Astrocyte of the spinal cord (primary cell): Measurements from ENCODE around the gene EPC1.
A peak's percentile ranks its signal among the peaks of the same experiment; 100 is the strongest.

Source experiments
- DNase-seq: peaks from one replicate; pipeline ENCODE4 v3.0.0; 2011; ENCODE audit warnings: low read depth, low spot score
- H3K4me3 ChIP-seq: 2 replicates; pipeline ENCODE4 v1.5.1; 2011; ENCODE audit warnings: low read depth, mild to moderate bottlenecking, low read length, moderate library complexity
- in situ Hi-C: cut with HindIII; loops from 2 replicates; pipeline ENCODE4 v1.10.0; 2017; ENCODE audit warnings: low sequenced_read_pairs
- TF ChIP-seq, protein P1 (sequence below): IDR thresholded peaks from 2 replicates; pipeline ENCODE4 v1.5.1; 2012; ENCODE audit warnings: low read depth, mild to moderate bottlenecking, low read length, inconsistent platforms

The EPC1 gene

DNA sequence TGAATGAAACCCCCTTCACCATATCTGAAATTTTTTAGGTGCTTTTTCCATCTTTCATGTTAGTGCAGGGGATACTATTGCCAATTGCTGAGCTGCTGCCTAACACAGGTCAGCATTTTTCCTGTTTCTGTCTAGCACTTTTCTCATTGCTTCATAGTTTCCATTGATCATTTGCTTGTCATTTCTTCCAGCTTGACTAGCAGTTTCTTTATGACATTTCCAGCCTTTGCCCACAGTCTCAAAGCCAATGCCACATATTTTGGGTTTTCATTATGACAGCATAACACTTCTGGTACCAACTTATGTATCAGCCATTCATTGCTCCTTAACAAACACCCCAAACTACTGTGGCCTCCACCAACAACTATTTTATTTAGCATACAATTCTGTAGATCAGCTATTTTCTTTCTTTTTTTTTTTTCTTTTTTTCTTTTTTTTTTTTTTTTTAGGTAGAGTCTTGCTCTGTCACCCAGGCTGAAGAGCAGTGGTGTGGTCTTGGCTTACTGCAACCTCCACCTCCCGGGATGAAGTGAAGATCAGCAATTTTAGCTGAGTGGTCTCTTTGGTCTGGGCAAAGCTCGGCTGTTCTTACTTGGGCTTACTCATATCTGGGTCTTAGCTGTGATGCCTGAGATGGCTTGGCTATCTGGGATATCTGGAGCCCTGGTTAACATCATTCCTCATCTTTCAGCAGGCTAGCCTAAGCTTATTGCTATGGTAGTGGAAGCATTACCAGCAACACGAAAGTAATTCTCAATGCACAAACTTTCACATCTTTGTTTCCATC is 102.3 kb downstream of the EPC1 start:
- H3K4me3 ChIP-seq: no peak overlapping the region
- TF ChIP-seq, protein P1, sequence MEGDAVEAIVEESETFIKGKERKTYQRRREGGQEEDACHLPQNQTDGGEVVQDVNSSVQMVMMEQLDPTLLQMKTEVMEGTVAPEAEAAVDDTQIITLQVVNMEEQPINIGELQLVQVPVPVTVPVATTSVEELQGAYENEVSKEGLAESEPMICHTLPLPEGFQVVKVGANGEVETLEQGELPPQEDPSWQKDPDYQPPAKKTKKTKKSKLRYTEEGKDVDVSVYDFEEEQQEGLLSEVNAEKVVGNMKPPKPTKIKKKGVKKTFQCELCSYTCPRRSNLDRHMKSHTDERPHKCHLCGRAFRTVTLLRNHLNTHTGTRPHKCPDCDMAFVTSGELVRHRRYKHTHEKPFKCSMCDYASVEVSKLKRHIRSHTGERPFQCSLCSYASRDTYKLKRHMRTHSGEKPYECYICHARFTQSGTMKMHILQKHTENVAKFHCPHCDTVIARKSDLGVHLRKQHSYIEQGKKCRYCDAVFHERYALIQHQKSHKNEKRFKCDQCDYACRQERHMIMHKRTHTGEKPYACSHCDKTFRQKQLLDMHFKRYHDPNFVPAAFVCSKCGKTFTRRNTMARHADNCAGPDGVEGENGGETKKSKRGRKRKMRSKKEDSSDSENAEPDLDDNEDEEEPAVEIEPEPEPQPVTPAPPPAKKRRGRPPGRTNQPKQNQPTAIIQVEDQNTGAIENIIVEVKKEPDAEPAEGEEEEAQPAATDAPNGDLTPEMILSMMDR: no peak
- in situ Hi-C loops: no loop called here
- DNase-seq: no peak

DNA sequence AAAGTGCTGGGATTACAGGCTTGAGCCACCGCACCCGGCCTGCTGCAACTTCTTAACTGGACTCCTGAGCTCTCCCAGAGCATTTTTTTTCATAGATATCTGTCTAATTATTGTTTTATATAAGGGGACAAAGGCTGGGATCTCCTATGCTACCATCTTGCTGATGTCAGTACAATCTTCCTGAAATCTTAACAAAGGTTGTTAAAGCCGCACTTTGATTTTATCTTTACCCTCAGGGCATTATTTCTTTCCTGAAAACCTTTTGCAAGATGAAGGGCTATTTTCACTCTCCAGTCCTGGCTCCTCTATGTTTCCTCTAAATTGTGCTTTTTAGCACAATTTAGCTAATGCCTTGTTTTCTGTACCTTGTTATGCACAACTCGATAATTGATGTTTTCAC is 102.9 kb downstream of the EPC1 start:
- no peak overlapping the region for H3K4me3 ChIP-seq
- in situ Hi-C loops: no loop called here
- no peak for DNase-seq

DNA sequence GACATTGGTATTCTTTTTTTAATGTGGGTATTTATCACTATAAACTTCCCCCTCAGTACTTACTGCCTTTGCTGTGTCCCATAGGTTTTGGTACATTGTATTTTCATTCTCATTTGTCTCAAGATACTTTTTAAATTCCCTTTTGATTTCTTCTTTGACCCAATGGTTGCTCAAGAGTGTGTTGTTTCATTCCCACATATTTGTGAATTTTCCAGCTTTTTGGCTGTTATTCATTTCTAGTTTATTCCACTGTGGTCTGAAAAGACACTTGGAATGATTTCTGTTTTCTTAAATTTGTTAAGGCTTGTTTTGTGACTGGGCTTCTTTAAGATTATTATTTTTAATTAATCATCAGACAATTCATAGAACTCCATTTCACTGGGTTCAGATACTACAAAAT is 105.0 kb downstream of the EPC1 start:
- in situ Hi-C loops: no loop called here
- H3K4me3 ChIP-seq: no peak overlapping the region
- TF ChIP-seq, protein P1: no peak
- DNase-seq: no peak

More for the DNA sequence above, 102.9 kb downstream of the EPC1 start:
- TF ChIP-seq, protein P1: no peak

DNA sequence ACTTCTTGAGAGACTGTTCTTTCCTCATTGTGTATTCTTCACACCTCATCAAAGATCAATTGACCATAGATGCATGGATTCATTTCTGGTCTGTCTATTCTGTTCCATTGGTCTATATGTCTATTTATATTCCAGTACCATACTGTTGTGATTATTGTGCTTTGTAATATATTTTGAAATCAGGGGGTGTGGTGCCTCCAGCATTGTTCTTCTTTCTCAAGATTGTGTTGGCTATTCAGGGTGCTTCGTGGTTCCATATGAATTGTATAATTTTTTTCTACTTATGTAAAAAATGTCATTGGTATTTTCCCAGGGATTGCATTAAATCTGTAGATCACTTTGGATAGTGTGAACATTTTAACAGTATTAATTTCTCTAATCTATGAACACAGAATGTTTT is 106.5 kb downstream of the EPC1 start:
- in situ Hi-C loops: no loop called here
- H3K4me3 ChIP-seq: no peak overlapping the region
- TF ChIP-seq, protein P1: no peak
- DNase-seq: no peak

DNA sequence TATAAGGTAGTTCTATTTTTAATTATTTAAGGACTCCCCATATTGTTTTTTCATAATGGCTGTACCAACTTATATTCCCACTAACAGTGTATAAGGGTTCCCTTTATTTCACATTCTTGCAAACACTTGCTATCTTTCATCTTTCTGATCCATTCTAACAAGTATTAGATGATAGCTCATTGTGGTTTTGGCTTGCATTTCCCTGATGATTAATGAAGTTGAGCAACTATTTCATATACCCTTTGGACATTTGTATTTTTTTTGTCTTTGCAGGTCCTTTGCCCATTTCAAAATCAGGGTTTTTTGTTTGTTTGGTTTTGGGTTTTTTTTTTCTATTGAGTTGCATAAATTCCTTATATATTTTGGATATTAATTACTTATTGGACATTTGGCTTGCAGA is 107.2 kb downstream of the EPC1 start:
- peak; percentile 26 for DNase-seq
- in situ Hi-C loops: no loop called here
- no peak overlapping the region for H3K4me3 ChIP-seq
- TF ChIP-seq, protein P1: no peak

DNA sequence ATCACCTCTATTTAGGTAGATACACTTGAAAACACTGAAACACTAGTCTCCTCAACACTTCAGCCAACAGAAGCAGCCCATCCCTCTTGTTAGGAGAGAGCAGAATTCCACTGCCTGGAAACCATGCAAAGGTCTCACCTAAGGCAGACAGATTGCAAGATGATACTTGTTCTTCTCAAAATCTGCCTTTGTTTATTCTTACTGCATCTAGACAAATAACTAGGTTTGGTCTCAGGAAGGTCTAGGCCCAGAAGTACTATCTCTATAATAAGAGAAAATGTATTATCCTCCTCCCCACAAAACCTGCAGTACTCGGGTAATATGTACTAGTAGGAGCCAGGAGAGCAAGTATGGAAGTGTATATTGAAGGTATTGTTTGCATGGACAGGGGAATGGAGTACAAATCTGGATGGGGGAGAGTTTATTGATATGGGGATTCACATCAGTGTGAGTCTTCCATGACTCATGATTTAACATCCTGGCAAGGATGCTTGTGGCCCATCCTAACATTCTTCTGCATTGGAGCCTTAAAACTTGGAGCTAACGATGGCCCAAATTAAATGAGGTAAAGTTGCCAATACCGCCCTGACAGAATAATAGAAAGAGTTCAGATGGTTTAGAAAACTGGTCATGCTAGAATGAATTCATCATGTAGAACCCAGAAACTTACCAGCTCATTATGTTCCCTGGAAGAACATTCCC is 109.2 kb downstream of the EPC1 start:
- in situ Hi-C loops: no loop called here
- peak; percentile 54 for DNase-seq
- TF ChIP-seq, protein P1: no peak
- no peak overlapping the region for H3K4me3 ChIP-seq
